ENCODE results near the gene RNF11.

The RNF11 gene

DNA sequence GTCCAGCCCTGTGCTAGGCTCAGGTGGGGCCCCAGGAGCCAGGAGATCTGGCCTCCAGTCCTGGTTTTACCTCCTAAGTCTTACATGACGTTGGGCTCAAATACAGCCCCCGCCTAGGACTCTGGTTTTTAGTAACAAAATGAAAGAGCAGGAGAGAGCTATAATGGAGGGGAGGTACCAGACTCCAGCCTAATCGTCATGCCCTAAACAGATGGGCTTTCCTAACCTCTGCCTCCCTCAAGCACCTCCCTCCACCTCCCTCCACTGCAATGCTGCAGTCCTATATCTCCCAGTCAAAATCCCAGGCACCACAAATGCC is 65.7 kb downstream of the RNF11 start:
- FAIRE-seq (no peak), DNase-seq (ENCODE audit: insufficient read length, low spot score) (no peak)

DNA sequence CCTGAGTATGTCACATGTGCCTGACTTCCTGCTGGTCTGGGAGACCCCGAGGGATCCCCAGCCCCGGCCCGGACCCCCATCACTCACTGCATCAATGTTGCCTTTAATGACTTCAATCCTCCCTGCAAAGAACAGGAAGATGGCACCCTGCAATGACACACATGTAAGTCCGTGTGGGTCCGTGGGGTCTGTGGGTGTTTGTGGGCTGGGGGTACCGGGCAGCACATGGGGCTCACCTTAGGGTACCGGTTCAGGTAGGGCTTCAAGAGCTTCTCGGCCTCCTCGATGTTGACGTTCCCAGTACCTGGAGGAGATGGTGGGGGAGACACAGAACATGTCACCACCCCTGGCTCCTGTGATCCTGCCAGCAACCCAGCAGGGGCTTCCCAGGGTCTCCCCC is 66.2 kb downstream of the RNF11 start:
- DNase-seq (ENCODE audit: insufficient read length, low spot score) (no peak), FAIRE-seq (no peak)
- TF ChIP-seq POLR2A (IDR thresholded peaks at IDR 0.05; ENCODE audit: low read depth, low read length), result no peak

More for the DNA sequence above, 65.7 kb downstream of the RNF11 start:
- TF ChIP-seq POLR2A (IDR thresholded peaks at IDR 0.05; ENCODE audit: low read depth, low read length), result no peak

DNA sequence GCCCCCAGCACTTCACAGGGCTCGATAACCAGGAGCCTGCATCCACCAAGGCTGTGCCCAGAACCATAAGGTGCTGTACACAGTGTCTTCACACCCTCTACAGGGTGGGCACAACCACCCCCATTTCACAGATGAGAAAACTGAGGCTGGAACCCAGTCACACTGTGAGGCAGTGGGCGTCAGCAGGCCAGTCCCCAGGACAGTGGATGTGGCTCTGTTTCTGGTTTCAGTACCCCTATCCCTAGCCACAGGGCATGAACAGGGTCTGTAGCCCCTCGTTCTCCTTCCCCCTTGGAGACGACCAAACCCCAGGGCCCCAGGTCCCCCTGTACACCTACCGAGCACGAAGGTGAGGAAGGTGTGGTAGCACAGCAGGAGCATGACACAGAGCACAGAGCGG is 66.7 kb downstream of the RNF11 start:
- DNase-seq (ENCODE audit: insufficient read length, low spot score) (no peak), FAIRE-seq (no peak)
- no peak for TF ChIP-seq POLR2A (IDR thresholded peaks at IDR 0.05; ENCODE audit: low read depth, low read length)

DNA sequence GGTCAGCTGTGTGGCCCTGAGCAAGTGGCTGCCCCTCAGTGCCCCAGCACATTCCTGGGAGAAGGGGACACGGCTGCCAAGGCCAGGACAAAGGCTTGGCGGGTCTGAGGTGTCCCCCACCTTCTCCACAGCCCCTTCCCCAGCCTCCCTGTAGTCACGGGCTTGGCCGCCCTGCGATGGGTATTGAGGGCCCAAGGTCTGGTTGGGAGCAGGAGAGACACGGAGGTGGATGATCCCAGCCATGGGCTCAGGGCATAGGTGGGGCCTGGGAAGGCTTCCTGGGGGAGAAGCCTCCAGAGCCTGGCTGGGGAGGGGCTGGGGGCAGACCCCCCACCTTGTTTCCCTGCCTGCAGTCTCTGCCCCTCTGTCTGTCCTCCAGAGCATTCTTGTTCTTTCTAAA is 67.2 kb downstream of the RNF11 start:
- DNase-seq (ENCODE audit: insufficient read length, low spot score), result no peak
- no peak for FAIRE-seq
- TF ChIP-seq POLR2A (IDR thresholded peaks at IDR 0.05; ENCODE audit: low read depth, low read length), result no peak

DNA sequence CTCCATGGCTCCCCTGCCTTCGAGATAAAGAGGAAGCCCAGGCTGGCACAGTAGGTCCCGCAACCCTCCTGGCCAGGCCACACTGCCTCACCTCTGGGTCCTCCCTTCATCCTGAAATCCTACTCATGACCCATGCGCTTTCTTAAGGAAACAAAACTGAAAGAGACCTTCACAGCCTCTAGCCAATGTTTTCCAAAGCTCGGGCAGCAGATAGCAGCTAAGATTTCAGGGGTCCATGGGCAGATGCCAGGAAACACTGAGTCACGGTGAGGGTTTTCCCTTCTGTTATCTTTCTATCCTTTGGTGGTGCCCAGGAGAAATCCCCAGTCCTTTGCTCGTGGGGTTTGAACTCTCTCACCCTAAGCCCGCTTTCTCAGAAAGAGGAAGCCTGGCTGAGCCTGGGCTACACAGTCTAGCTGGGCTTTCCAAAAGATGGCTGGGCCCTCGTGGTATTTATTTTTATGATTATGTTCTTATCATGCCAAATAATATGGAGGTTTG is 67.7 kb downstream of the RNF11 start:
- no peak for TF ChIP-seq POLR2A (IDR thresholded peaks at IDR 0.05; ENCODE audit: low read depth, low read length)
- FAIRE-seq, result no peak
- DNase-seq (ENCODE audit: insufficient read length, low spot score), result no peak

DNA sequence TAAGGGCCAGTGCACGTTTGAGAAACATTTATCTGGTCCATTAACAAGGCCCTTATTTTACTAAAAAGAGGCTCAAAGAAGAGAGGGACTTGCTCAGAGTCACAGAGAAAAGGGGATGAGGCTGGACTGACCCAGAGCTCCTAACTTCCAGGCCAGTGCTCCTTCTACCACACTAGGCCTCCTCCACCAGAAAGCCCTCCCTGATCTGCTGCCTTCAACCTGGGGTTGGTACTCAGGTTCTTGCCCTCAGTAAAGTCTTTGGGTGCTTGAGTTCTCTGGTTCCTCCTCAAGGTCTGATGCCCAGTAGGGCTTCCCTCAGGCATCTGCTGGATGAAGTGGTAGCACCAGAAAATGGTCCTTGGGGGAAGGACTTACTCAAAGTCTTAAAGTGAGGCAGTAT is 68.3 kb downstream of the RNF11 start:
- no peak for FAIRE-seq
- no peak for DNase-seq (ENCODE audit: insufficient read length, low spot score)
- no peak for TF ChIP-seq POLR2A (IDR thresholded peaks at IDR 0.05; ENCODE audit: low read depth, low read length)

DNA sequence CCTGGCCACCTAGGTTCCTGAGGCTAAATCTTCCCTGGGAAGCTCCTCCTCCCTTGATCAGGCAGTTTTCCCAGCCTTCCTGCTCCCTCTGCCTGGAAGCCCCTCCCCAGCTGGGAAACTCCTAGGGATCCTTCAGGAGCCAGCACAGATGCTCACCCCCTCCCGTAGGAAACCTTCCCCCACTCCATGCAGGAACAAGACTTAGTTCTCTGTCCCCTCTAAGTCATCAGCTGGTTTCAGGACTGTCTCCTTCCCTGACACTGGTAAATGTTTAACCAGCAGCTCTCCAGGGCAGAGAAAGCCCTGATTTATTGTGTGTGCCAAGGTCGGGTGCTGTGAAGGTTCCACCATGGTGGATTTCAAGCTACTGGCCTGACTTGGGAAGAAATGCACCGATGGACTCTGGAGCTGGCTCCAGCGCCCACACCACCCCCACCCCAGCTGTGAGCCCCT is 69.3 kb downstream of the RNF11 start:
- DNase-seq (ENCODE audit: insufficient read length, low spot score) (no peak), FAIRE-seq (no peak)
- no peak for TF ChIP-seq POLR2A (IDR thresholded peaks at IDR 0.05; ENCODE audit: low read depth, low read length)

DNA sequence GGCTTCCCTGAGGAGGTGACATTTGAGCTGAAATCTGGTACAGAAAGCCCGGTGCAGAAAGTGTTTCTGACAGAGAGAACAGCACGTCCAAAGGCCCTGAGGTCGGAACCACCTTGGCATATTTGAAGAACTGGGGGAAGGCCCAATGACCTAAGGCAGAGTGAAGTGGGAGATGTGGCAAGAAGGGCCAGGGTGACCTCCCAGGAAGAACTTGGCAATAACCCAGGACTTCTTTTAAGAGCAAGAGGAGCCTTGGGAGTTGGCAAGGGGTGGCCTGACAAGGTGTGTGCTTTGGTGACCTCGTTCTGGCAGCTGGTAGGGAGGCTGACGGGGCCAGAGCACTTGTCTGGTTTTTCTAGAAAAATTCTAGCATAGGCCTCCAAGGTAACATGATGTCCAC is 70.9 kb downstream of the RNF11 start:
- FAIRE-seq, result no peak
- no peak for DNase-seq (ENCODE audit: insufficient read length, low spot score)
- TF ChIP-seq POLR2A (IDR thresholded peaks at IDR 0.05; ENCODE audit: low read depth, low read length), result no peak

DNA sequence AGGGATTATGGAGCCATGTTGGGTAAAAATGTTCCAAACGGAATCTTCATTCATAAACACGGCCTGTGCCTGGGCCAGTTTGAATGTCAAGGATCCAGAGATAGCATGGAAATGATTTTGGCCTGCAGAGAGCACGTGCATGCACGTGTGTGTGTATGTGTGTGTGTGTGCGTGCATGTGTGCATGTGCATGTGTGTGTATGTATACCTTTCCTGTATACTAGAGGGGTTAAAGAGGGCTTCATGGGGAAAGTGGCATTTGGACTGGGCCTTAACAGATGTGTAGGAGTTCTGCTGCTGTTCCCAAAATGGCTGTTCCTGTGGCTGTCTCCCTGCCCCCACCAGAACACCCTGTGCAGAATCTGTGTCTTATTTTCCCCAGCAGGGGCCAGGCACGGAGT is 72.6 kb downstream of the RNF11 start:
- FAIRE-seq (no peak), DNase-seq (ENCODE audit: insufficient read length, low spot score) (no peak)
- no peak for TF ChIP-seq POLR2A (IDR thresholded peaks at IDR 0.05; ENCODE audit: low read depth, low read length)

DNA sequence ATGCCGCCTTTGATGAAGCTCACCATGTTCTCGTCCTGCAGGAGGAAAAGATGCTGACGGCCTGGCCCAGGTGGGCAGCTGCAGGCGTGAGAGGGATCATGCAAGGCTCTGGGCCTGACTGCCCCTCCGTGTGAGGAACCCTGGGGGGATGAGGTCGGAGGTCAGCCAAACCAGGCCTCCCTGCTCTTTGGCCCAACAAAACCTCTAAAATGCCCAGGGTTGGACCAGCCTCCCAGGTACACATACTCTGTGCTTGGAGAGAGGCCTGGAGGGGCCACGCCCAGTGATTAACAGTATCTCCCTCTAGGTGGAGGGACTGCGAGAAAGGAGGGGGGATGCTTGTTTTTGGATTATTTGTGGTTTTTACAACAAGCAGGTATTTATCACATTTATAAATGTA is 73.2 kb downstream of the RNF11 start:
- FAIRE-seq (no peak), DNase-seq (ENCODE audit: insufficient read length, low spot score) (no peak)
- TF ChIP-seq POLR2A (IDR thresholded peaks at IDR 0.05; ENCODE audit: low read depth, low read length), result no peak

DNA sequence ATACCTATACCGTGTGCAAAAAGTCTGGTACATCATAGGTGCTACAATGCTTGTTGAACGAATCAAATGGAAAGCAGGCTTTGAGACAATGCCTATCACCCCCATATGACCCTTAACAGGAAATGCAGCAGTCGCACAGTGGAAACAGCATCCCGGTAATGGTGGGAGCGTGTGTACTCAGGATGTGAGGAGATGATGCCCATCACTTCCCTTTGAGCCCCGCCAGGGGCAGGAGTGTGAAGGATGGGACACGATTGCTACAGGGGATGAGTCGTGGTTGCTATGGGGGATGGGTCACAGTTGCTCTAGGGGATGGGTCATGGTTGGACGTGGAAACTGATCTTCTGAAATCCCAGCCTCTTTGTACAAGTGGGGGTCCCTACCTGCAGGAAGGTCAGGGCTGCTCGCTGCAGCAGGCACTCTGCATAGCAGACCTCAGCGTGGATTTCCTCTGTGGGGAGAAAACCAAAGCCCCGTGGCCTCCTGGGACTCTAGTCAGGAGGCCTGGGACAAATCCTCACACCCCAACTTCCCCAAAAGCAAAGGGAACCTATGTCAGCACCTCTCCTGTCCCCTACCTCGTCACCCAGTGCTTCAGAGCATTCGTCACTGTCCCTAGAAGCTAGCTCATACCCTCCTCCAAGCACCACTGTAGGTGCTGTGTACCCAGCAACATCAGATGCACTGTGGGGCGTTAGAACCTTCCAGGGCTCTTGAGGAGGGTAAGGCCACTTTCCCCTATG is 75.0 kb downstream of the RNF11 start:
- no peak for TF ChIP-seq POLR2A (IDR thresholded peaks at IDR 0.05; ENCODE audit: low read depth, low read length)
- no peak for FAIRE-seq
- DNase-seq (ENCODE audit: insufficient read length, low spot score), result no peak

DNA sequence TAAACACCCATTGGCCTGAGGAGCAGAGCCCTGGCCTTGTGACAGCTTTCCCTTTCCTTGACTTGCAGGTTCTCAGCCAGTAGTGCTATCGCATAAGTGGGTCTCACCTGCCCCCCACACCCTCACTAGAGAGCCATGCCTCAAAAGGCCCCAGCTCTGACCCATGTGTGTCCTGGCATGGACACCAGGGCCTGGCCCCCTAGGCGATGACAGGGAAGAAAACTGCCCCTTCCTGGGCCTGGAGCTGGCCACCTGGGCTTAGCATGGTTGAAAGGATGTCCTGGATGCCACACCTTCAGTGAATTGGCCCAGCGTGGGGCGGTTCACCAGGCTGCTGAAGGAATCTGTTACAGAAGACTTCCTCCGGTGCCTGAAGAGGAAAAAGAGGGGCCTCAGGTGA is 75.8 kb downstream of the RNF11 start:
- FAIRE-seq (no peak), DNase-seq (ENCODE audit: insufficient read length, low spot score) (no peak)
- TF ChIP-seq POLR2A (IDR thresholded peaks at IDR 0.05; ENCODE audit: low read depth, low read length), result no peak

DNA sequence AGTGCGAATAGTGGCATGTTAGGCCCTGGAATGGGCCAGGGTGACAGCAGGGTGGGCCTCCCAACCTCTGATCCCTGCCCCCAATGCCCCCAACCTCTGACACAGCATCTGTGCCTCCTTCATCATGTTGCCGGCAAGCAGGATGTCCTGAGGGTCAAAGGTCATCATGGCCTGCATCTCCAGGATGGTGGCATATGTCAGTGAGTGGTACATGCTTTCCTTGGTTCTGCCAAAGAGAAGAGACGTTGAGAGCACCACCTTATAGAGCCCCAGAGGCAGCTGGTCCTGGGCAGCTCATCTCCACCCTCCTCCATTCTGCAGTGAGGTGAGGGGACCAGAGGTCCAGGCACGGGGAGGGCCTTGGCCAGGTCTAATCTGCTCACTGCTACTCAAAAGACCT is 76.6 kb downstream of the RNF11 start:
- TF ChIP-seq POLR2A (IDR thresholded peaks at IDR 0.05; ENCODE audit: low read depth, low read length), result no peak
- DNase-seq (ENCODE audit: insufficient read length, low spot score), result no peak

DNA sequence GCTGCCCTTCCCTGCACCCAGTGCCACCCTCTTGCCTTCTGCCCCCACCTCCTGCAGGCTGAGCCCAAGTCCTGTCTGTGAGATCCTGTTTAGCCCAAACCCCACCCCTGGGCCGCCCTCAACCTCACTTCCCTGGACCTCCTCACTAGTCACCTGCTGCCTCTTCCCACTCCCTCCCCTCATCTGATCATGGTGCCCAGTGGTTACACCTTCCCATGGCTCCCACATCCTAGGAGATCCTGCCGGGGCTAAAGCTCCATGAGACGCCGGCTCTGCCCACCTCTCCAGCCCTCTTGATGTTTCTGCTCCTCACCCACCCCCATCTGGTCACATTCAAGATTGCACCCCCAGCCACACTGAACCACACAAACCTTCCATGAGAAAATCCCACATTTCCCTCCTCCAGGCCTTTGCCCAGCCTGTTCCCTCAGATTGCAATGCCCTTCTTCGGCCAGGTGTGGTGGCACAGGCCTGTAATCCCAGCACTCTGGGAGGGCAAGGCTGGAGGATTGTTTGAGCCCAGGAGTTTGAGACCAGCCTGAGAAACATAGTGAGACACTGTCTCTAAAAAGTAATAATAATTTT is 77.3 kb downstream of the RNF11 start:
- FAIRE-seq (no peak), DNase-seq (ENCODE audit: insufficient read length, low spot score) (no peak)
- no peak for TF ChIP-seq POLR2A (IDR thresholded peaks at IDR 0.05; ENCODE audit: low read depth, low read length)

More for the DNA sequence above, 76.6 kb downstream of the RNF11 start:
- FAIRE-seq, result no peak

Data from H54 (cell line).